Measurements from ENCODE around the gene SLF2. TPM values are rescaled to one million over a fixed set of nuclear protein-coding genes. Genes with fewer than 3 reads are reported as not detected.

Gene SLF2
- total RNA-seq, 3 donors from 2014 or later: 16.6 to 18.6 (median 17.6) TPM

DNA sequence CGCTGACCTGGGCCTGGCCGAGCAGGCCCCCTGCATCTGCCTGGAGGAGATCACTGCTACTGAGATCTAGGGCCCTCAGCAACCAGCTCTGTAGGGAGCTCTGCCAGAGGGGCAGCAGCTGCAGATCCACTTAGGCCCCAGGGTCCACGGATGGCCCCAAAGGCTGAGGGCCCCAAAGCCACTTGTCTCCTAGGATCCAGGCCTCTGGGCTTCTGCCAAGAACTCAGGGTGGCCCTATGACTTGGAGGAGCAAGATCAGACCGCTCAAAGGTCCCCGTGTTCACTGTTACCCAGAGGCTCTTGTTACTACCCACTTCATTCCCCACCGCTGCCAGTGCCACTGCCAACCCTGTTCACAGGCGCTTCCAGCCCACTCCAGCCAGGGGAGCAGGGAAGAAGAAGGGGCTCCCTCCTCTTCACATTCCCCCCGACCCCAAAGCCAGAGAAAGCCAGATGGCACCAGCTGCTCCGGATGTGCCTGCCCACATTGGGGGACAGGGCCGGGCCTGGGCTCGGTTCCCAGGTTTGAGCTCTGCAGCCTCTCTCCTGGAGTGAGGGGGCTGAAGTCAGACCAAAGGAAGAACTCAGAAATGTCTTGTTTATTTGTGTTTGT is 94.4 kb downstream of the SLF2 start:
- H3K4me1 Mint-ChIP-seq (ENCODE audit: low read depth): no peaks in the 10 kb centered on the region
- peaks cover 4% of the 10 kb centered on the region for H3K36me3 Mint-ChIP-seq (ENCODE audit: insufficient read depth)
- H3K27me3 Mint-ChIP-seq (ENCODE audit: low read depth): no peaks in the 10 kb centered on the region
- DNase-seq (no peak), ATAC-seq (no peak)
- H3K4me3 Mint-ChIP-seq: no peak overlapping the region
- H3K9me3 Mint-ChIP-seq: no peaks in the 10 kb centered on the region

DNA sequence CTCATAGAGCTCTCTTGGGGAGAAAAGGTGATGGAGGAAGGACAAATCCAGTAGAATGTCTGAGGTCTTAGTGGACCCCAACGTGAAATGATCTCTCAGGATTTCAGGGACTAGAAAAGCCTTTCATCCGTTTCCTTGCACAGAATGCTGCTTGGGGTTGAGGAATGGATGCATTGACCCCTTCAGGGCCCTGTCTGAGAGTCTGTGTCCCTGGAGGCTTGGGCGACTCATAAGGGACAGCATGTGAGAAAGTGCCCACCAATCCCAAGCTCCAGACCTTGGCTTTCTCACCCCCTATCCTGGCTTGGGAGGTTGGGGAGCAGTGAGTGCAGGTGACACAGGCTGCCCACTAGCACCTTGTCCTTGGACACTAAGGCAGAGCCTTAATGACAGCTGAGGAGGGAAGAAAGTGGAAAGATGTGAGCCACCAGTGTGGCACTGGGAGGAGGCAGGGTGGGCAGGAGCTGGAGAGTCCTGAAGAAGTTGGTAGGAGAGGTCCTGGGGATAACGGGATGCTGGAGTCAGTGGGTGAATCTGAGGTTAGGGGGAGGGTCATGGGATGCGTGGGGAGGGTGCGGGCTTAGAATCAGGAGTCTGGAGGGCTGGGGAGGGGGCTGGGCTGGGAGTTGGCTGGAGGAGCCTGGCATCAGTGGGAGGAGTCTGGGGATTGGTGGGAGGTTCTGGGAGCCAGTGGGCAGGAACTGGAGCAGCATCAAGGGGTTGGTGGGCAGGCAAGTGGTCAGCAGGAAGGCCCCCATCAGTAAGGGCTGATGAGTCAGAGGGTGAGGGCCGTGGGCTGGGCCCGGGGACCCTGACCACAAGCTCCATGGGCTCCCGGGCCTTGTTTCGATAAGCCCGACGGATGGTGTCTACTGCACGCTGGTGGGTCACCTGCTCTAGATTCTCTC is 95.4 kb downstream of the SLF2 start:
- Mint-ChIP-seq H3K4me1 (ENCODE audit: low read depth) (peaks cover 7% of the 10 kb centered on the region), H3K4me3 (no peak overlapping the region), H3K27me3 (ENCODE audit: low read depth) (no peaks in the 10 kb centered on the region), H3K36me3 (ENCODE audit: insufficient read depth) (peaks cover 4% of the 10 kb centered on the region), H3K9me3 (no peaks in the 10 kb centered on the region)
- ATAC-seq (no peak), DNase-seq (no peak)

DNA sequence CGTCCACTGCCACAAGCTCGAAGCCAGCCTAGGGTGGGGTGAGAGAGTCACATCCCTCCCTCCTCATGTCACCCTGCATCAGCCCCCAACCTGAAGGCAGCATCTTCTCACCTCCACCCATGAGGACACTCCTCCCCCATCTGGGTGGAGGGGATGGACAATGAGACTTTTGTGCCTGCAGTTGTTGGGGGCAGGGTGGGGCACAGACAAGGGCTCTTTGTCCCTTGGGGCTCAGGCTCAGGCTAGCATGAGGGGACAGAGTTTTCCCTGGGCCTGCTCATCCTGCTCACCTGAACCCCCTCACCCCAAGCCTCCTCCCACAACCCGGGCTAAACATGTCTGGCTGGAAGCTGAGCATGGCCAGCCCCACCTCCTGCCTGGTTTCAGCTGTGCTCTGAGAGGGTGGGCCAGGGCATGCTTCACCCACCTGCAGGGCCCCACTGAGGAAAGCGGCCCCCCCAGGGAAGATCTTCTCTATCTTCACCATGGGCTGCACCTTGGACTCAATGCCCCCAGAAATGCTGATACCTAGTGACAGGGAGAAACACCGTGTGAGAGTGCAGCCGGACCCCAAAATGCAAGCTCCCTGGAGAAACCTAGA is 96.2 kb downstream of the SLF2 start:
- ATAC-seq (no peak), DNase-seq (no peak)
- no peaks in the 10 kb centered on the region for H3K27me3 Mint-ChIP-seq (ENCODE audit: low read depth)
- H3K36me3 Mint-ChIP-seq (ENCODE audit: insufficient read depth): peaks cover 4% of the 10 kb centered on the region
- peaks cover 10% of the 10 kb centered on the region for H3K4me1 Mint-ChIP-seq (ENCODE audit: low read depth)
- no peaks in the 10 kb centered on the region for H3K9me3 Mint-ChIP-seq
- no peak overlapping the region for H3K4me3 Mint-ChIP-seq

DNA sequence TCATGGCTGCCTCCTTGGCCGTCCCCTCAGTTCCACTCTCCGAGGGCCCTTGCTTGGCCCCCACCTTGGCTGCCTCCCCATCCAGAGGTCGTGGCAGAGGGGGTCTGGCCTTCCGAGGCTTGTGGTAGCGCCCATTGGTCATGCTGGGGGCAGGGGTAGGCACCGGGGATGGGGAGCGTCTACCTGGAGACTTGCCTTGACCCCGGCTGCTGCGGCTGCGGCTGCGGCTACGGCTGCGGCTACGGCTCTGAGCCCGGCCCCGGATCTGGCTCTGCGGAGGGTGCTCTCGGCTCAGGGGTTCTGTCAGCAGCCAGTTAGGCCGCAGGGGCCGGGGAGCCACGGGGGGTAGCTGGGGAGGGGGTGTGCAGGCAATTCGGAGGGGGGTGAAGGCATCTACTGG is 97.6 kb downstream of the SLF2 start:
- ATAC-seq: no peak
- H3K36me3 Mint-ChIP-seq (ENCODE audit: insufficient read depth): peaks cover 2% of the 10 kb centered on the region
- H3K4me1 Mint-ChIP-seq (ENCODE audit: low read depth): peaks cover 24% of the 10 kb centered on the region
- H3K27me3 Mint-ChIP-seq (ENCODE audit: low read depth): peaks cover 2% of the 10 kb centered on the region
- DNase-seq: no peak
- H3K4me3 Mint-ChIP-seq: no peak overlapping the region
- H3K9me3 Mint-ChIP-seq: no peaks in the 10 kb centered on the region

DNA sequence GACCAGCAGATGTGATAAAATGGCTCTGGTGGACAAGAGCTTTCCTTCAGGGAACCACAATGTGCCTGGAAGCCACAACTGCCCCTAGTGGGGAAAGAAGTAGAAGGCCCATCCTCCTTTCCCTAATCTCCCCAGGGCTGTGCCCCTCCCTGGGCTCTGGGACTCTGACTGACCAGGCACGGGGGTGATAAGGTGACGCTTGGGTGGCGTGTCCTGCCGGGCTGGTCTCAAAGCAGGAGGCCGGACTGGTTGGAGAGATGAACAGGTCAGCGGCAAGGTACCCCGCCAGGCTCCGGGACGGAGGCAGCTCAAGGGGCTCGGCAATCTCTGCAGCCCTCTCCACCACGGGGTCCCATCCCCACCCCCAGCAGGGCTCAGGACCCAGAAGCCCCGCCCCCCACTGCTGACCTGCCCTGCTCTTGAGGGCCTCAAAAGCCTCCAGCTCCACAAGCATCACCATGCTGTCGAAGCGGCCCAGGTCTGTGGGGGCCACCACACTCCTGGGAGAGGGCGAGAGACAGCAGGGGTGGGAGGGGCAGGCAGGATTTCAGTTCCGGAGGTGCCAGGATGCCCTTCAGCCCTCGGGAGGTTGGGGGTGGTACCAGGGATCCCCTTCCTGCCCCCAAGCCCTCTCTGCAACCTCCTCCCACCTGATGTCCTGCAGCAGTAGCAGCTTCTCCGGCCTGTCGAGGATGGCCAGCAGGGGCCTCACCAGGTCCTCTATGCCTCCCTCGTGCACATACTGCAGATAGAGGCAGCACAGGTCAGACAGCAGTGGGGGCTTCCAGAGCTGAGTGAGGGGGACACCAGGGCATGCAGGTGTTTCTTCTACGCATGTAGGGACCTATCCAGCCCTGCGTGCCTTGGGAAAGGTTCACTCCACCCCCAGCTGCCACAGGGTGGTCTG is 99.0 kb downstream of the SLF2 start:
- ATAC-seq: no peak
- no peaks in the 10 kb centered on the region for H3K9me3 Mint-ChIP-seq
- no peak overlapping the region for H3K4me3 Mint-ChIP-seq
- peaks cover 13% of the 10 kb centered on the region for H3K27me3 Mint-ChIP-seq (ENCODE audit: low read depth)
- no peak for DNase-seq
- peaks cover 25% of the 10 kb centered on the region for H3K4me1 Mint-ChIP-seq (ENCODE audit: low read depth)
- H3K36me3 Mint-ChIP-seq (ENCODE audit: insufficient read depth): no peaks in the 10 kb centered on the region

DNA sequence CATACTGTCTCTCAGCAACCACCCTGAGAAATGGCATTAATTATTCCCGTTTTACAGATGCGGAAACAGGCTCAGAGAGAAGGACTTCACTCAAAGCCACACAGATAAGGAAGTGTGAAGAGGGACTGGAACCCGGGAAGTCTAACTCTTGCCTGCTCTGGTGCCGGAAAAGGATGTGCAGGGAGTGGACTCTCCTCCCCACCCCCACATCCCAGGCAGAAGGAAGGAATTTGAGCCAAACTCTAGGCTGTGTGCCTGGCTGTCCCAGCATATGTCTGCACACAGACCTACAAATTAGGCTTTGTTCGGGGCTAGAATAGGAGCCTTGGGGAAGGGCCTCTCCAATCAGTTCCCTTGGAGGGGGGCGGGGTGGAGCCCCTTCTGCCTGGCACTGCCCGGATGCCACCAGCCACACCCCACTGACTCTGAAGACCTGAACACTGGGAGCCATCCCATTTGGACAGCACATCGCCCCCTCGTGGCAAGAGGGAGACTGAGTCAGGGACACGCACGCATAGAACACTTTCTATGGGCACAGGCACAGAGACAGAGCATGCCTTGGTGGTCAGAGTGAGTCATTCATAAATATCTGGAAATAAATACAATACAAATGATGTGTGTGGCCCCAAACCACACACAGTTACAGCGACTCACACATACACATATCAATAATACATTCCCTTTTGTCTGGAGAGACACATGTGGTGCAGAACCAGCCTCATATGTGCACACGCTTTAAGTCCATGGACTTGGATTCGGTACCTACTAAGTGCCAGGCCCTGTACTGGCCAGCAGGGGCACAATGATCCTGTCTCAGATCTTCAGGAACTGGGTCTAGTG is 100.0 kb downstream of the SLF2 start:
- Mint-ChIP-seq H3K27me3 (ENCODE audit: low read depth) (peaks cover 22% of the 10 kb centered on the region), H3K36me3 (ENCODE audit: insufficient read depth) (no peaks in the 10 kb centered on the region), H3K9me3 (no peaks in the 10 kb centered on the region), H3K4me3 (no peak overlapping the region), H3K4me1 (ENCODE audit: low read depth) (peaks cover 25% of the 10 kb centered on the region)
- ATAC-seq: peak; percentile 76 to 86
- peak; percentile 75 for DNase-seq

DNA sequence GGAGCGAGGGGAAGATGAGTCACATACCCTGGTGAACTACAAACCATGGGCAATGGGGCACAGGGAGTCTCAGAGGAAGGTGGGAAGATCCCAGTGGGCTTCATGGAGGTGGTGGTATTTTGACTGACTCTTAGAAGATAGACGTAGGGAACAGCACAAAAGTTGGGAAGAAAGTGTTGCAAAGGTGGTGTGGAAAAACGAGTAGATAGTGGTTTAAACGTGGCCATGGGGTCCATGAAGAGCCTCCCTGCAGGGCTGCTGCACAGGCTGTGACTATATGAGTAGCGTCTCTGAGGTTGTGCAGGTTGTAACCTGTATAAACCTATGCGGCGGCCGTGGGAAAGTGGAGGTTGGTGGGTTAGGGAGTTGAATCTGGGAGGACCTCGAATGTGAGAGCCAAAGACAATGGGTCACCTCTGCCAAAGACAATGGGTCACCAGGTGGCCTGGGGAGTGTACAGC is 100.6 kb downstream of the SLF2 start:
- H3K9me3 Mint-ChIP-seq: no peaks in the 10 kb centered on the region
- DNase-seq: no peak
- peaks cover 26% of the 10 kb centered on the region for H3K4me1 Mint-ChIP-seq (ENCODE audit: low read depth)
- H3K27me3 Mint-ChIP-seq (ENCODE audit: low read depth): peaks cover 28% of the 10 kb centered on the region
- H3K36me3 Mint-ChIP-seq (ENCODE audit: insufficient read depth): no peaks in the 10 kb centered on the region
- ATAC-seq: no peak
- H3K4me3 Mint-ChIP-seq: no peak overlapping the region

DNA sequence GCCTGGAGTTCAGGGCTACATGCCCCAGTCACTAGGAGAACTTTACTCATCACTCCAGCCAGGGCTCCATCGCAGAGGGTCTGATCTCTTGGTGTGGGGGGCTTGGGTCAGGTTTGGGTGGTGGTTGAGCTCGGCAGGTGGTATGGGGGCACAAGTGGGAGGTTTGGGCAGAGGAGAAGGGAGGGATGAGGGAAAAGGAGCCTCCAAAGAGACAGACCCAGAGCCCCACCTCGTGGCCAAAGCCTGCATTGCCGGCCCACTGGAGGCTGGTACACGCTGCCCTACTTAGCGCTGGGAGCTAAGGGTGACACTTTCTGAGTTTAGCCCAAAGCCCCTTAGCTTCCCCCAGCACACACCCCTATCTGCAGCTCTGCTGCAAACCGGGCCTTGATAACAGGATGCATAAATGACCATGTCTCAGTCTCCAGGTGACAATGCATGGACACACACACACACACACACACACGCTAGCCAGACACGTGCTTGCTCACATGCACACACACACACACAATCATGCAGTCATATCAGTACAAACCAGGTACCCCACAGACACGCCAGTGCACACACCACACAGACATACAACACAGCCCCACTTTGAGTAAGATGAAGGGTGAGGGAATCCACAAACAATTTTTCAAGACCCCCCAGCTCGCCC is 101.6 kb downstream of the SLF2 start:
- ATAC-seq (peak; percentile 36 to 42), DNase-seq (peak; percentile 71)
- no peak overlapping the region for H3K4me3 Mint-ChIP-seq
- no peaks in the 10 kb centered on the region for H3K36me3 Mint-ChIP-seq (ENCODE audit: insufficient read depth)
- peaks cover 31% of the 10 kb centered on the region for H3K27me3 Mint-ChIP-seq (ENCODE audit: low read depth)
- H3K9me3 Mint-ChIP-seq: no peaks in the 10 kb centered on the region
- H3K4me1 Mint-ChIP-seq (ENCODE audit: low read depth): peaks cover 29% of the 10 kb centered on the region

Other genes starting within 250 kb of the SLF2 start
- gene PAX2, start 167.4 kb upstream of the SLF2 start, total RNA-seq: not detected
- under 1 TPM; 0.35 to 0.69 (median 0.48) TPM for gene SEMA4G, start 56.5 kb downstream of the SLF2 start, total RNA-seq
- gene MRPL43, start 74.5 kb downstream of the SLF2 start, total RNA-seq: 10 to 100 TPM; 68.8 to 76.3 (median 69.3) TPM
- gene TWNK, start 74.6 kb downstream of the SLF2 start, total RNA-seq: 10 to 100 TPM; 49.8 to 55.5 (median 55.5) TPM
- 10 to 100 TPM in 1 of 3 donors, 1 to 10 TPM in 2; 9.3 to 10.2 (median 9.8) TPM for gene LZTS2, start 86.8 kb downstream of the SLF2 start, total RNA-seq
- gene PDZD7, start 118.2 kb downstream of the SLF2 start, total RNA-seq: under 1 TPM in 2 of 3 donors, not detected in 1; 0.05 to 0.26 TPM
- 1 to 10 TPM; 8.7 to 9.8 (median 9.7) TPM for gene SFXN3, start 118.3 kb downstream of the SLF2 start, total RNA-seq
- under 1 TPM in 1 of 3 donors, not detected in 2; 0.19 TPM for gene KAZALD1, start 149.0 kb downstream of the SLF2 start, total RNA-seq
- gene TLX1, start 218.3 kb downstream of the SLF2 start, total RNA-seq: not detected